GM10847 (cell line): ENCODE results near the gene NAA10.

Experiments
- POLR2A ChIP-seq: IDR thresholded peaks from 2 replicates; pipeline ENCODE4 v1.6.1; 2011; ENCODE audit not compliant: insufficient read length; ENCODE audit errors: extremely low read depth

The NAA10 gene

GRCh38 chrX:153903991-153904957 lies 30.6 kb downstream of the NAA10 start, which contains the start of gene AVPR2:
Gene AVPR2, plus strand, starts transcription at chrX:153904673. Its CDS starts 473 bp downstream, at chrX:153905146.
- no peak for TF ChIP-seq POLR2A

DNA sequence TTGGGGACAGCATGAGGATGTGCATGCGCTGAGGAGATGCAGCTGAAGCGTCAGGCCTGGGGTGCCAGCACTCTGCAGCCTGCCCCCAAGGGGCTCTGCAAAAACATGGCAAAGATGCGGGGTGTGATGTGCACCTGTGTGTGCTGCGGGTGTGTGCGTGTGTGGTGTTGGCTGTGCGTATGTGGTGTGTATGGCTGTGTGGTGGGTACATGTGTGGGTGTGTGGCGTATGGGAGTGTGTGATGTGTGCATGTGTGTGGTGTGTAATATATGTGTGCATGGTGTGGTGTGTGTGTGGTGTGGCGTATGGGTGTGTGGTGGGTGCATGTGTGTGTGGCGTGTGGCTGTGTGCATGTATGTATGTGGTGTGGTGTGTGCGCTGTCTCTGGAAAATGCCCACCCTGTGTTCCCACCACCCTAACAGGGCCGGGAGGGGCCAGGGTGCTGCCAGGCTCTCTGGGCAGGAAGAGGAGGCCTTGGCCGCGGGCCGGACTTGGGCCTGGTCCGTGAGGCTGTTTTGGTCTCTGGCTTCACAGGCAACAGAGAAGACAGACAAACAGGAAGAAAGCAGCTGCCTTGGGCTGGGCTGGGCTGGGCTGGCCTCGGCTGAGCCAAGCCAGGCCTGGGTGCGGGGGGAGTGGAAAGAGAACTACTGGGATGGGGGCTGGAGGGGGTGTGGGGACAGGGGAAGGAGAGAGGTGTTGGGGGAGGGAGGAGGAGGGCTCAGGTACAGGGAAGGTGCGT lies 31.4 kb downstream of the NAA10 start:
- no peak for TF ChIP-seq POLR2A

- TF ChIP-seq POLR2A: no peak
Observed at GRCh38 chrX:153902385-153902784, 32.5 kb downstream of the NAA10 start.

DNA sequence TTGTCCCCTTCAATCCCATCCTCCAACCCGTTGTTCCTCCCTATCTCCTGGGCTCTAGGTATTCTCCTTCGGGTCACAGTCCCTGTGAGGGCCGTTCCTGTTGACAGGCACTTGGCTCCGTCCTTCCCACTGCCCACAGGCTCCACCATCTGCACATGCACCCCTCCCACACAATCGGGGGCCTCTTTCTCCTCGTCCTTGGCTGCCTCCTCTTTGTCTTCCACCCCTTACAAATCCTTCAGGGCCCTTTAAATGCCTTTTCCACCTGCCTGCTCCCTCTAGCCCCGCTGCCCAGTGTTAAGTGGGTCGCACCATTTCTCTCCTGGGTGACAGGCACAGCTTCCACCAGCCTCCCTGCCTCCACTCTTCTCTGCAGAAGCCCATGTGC lies 33.1 kb downstream of the NAA10 start:
- no peak for TF ChIP-seq POLR2A

- TF ChIP-seq POLR2A: no peak
Observed at GRCh38 chrX:153900831-153901752, 33.7 kb downstream of the NAA10 start.

GRCh38 chrX:153897899-153898298 lies 36.9 kb downstream of the NAA10 start:
- no peak for TF ChIP-seq POLR2A

GRCh38 chrX:153889123-153889522 lies 45.7 kb downstream of the NAA10 start:
- TF ChIP-seq POLR2A: no peak

DNA sequence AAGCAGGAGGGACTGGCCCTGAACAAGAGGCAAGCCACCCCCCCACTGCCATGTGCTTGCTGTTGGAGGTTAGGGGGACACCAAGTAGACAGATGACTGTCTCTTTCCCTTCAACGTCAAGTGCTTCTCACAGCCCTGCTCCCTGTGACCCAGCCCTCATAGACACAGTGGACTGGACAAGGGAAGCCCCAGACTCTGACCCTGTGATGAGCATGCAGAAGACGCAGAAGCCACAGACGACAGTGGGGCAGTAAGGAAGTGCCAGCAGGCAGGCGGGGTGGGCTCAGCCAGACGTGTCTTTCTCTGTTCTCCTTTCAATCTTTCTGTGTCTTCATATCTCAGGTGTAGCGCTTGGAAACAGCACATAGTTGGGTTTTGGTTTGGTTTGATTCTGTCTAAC lies 46.5 kb downstream of the NAA10 start:
- no peak for TF ChIP-seq POLR2A

DNA sequence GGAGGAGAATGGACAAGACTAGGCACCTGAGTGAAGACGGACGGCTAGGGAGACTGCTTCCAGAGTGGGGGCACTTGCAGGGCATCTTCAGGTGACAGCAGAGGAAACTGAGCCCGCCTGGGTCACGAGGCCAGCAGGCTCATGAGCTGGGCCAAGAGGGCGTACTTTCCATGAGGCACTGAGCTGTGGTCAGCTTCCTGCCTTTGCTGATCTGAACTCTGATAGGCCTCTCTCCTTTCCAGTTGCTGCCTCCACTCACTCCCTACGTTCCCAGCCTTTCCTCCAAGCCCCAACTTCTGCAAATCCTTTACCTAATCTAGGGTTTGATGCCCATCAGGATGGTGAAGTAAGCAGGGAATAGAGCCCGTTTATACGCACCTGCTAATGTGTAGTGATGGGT lies 47.5 kb downstream of the NAA10 start:
- no peak for TF ChIP-seq POLR2A

- TF ChIP-seq POLR2A: no peak
Observed at GRCh38 chrX:153886915-153887314, 47.9 kb downstream of the NAA10 start.

DNA sequence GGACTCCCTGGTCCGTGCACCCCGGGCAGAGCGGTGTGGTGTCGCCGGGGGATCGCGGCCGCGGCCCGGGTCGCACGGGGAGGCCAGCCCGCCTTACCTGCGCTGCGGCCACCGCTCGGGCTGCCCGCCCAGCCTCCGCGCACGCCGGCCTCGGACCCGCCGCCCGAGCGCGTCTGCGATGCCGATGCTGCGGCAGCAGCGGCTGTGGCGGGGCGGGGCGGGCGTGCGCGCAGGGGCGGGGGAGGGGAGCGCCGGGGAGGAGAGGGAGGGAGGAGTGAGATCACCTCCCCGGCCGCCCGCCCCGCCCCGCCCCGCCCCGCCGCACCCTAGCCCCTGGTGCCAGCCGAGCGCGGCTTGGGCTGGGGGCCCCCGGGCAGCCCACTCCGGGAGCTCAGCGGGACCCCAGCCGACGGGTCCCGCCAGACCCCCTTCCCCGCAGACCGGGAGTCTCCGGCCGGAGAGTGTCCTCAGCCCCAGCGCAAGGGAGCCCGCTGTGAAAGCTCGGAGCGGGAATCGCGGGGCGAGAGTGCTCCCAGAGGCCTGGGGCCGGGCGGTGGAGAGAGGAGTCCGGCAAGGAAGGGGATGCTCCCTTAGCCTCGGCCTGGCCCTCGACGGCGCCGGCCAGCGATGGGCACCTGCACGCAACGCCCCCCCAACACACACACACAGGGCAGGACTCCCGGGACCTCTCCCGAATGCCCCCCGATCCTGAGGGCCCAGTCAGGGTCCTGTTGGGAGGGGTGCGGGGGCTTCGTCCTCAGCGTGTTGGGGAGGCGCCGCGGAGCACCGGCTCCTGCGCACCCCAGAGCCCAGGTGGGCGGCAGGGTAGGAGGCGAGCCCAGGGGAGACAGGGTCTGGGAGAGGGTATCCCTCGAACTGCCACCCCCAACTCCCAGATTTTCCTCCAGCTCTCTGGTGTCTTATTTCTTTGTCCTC lies 48.6 kb downstream of the NAA10 start, which contains the start of gene L1CAM:
Gene L1CAM (minus strand): TSS at position 206 of the 936 bp plus-strand sequence. CDS start 10,337 bp downstream, outside the sequence.
- no peak for TF ChIP-seq POLR2A

DNA sequence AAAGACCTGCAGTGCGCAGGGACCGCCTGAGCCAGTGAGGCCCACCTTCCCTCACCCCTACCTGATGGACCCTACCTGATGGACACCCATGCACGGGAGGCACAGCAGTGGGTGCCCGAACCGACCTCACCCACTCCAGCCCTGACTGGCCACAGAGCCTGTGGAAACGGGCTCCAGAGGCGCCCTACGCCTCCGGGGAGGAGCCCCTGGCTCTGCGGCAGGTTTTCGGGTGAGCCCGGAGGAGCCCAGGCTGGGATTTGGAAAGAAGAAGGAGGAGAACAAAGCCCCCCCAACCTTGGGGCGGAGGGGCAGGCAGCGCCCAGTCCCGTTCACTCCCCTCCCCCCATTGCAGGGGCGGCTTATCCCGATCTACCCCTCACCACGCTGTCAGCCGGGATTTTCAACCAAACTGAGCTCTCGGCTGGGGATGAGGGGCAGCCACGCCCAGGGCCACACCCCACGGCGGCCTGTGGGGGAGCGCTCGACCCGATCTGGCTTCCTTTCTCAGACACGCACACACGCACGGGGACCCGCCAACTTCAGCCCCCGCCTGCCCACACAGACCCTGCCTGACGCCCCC lies 49.5 kb downstream of the NAA10 start:
- no peak for TF ChIP-seq POLR2A

DNA sequence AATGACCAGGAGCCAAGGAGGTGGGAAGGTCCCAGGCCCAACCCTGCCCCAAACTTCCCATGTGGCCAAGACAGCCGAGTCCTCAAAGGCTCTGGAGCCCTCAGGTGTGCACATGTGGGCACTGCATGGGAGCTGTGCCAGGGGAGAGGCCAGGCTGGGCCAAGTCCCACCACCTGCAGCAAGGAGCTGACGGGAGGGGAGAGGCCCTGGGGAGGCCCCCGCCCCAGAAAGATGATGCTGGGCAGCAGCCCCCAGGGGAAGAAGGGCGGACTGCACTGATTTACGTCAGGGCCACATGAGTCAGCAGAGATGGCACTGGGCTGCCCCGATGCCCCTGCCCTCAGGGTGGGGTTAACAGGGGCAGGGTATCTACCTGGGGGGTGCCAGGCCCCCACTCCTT lies 50.2 kb downstream of the NAA10 start:
- no peak for TF ChIP-seq POLR2A
